Sigmoid colon (tissue), 4 donors: ENCODE measurements around the gene CAGE1.

Experiments used
- CTCF ChIP-seq, 4 experiments: fragments of 450-650 bp in 3 of 4; fragments of 200-600 bp in 1 of 4; IDR thresholded peaks; one replicate each; pipeline ENCODE4 v1.5.1; 2016 to 2019; ENCODE audit warnings: antibody characterized with exemption in 4 of 4, mild to moderate bottlenecking in 3 of 4, moderate library complexity in 2 of 4
- EP300 ChIP-seq, 4 donors: sonication (generic); formaldehyde crosslinking; IDR thresholded peaks; one replicate each; pipeline ENCODE4 v1.6.1; 2017; ENCODE audit warnings: antibody characterized with exemption in 4 of 4
- POLR2A ChIP-seq, 2 donors: fragments of 450-650 bp; IDR thresholded peaks; one replicate each; pipeline ENCODE4 v1.6.1; 2016; ENCODE audit warnings: antibody characterized with exemption in 2 of 2, mild to moderate bottlenecking in 2 of 2, moderate library complexity in 2 of 2
- POLR2AphosphoS5 ChIP-seq, 4 donors: sonication (generic); formaldehyde crosslinking; IDR thresholded peaks; one replicate each; pipeline ENCODE4 v1.6.1; 2017; ENCODE audit warnings: antibody characterized with exemption in 4 of 4

GRCh38 chr6:7409740-7410139, 20.2 kb upstream of the CAGE1 start:
- TF ChIP-seq POLR2A (IDR thresholded peaks at IDR 0.05) (no peak), CTCF (IDR thresholded peaks at IDR 0.05) (no peak), EP300 (IDR thresholded peaks at IDR 0.05) (no peak), POLR2AphosphoS5 (IDR thresholded peaks at IDR 0.05) (no peak)
